Peyer's patch (tissue), 4 donors: ENCODE measurements around the gene ATP2B3.

ENCODE experiments used
- CTCF ChIP-seq, 6 experiments: fragments of 450-650 bp in 4 of 6; fragments of 200-600 bp in 2 of 6; sonication (generic) in 1 of 6; IDR thresholded peaks; one replicate each; pipeline ENCODE4 v1.5.1; 2017 to 2019; ENCODE audit warnings: antibody characterized with exemption in 6 of 6, mild to moderate bottlenecking in 3 of 6, moderate library complexity in 1 of 6
- POLR2A ChIP-seq, 2 donors: fragments of 450-650 bp; IDR thresholded peaks; one replicate each; pipeline ENCODE4 v1.5.1; 2017; ENCODE audit warnings: antibody characterized with exemption in 2 of 2, mild to moderate bottlenecking in 2 of 2, moderate library complexity in 2 of 2

- TF ChIP-seq POLR2A (IDR thresholded peaks at IDR 0.05) (no peak), CTCF (IDR thresholded peaks at IDR 0.05) (no peak)
These were observed 109.6 kb downstream of the ATP2B3 start for GRCh38 chrX:153626863-153627674.
